HG03460 (cell line): ENCODE measurements around the gene FAP.

Experiments used
- ATAC-seq: cut with Tn5 transposase; IDR thresholded peaks from one replicate; pipeline ENCODE4 v1.9.1; 2021; ENCODE audit not compliant: unreplicated experiment

FAP gene

GRCh38 chr2:162242586-162243280 is 512 bp downstream of the FAP start:
- ATAC-seq = no peak

GRCh38 chr2:162241571-162241970 is 1.7 kb downstream of the FAP start:
- no peak for ATAC-seq

- no peak for ATAC-seq
These were observed 8.4 kb downstream of the FAP start for GRCh38 chr2:162234620-162235462.

GRCh38 chr2:162233197-162233596 is 10.0 kb downstream of the FAP start:
- no peak for ATAC-seq

- ATAC-seq = no peak
These were observed 10.6 kb downstream of the FAP start for GRCh38 chr2:162232671-162233070.

- no peak for ATAC-seq
These were observed 11.2 kb downstream of the FAP start for GRCh38 chr2:162232027-162232426.

- ATAC-seq = no peak
These were observed 12.5 kb downstream of the FAP start for GRCh38 chr2:162230761-162231160.

GRCh38 chr2:162226836-162227235 is 16.4 kb downstream of the FAP start:
- no peak for ATAC-seq

GRCh38 chr2:162221064-162221463 is 22.2 kb downstream of the FAP start:
- peak; percentile 92 for ATAC-seq

GRCh38 chr2:162220368-162220767 is 22.9 kb downstream of the FAP start:
- no peak for ATAC-seq

- ATAC-seq = no peak
These were observed 23.8 kb downstream of the FAP start for GRCh38 chr2:162219426-162219825.

GRCh38 chr2:162217598-162217997 is 25.6 kb downstream of the FAP start:
- no peak for ATAC-seq

GRCh38 chr2:162215162-162215561 is 28.1 kb downstream of the FAP start:
- ATAC-seq = no peak

- ATAC-seq = no peak
These were observed 30.9 kb downstream of the FAP start for GRCh38 chr2:162212366-162212765.

- no peak for ATAC-seq
These were observed 31.5 kb downstream of the FAP start for GRCh38 chr2:162211732-162212131.

GRCh38 chr2:162210385-162210784 is 32.9 kb downstream of the FAP start:
- ATAC-seq = no peak

GRCh38 chr2:162202203-162202602 is 41.0 kb downstream of the FAP start:
- ATAC-seq = no peak

GRCh38 chr2:162200636-162201035 is 42.6 kb downstream of the FAP start:
- no peak for ATAC-seq

- ATAC-seq = no peak
These were observed 43.3 kb downstream of the FAP start for GRCh38 chr2:162199913-162200312.

- no peak for ATAC-seq
These were observed 45.0 kb downstream of the FAP start for GRCh38 chr2:162198239-162198638.

GRCh38 chr2:162197069-162197825 is 46.0 kb downstream of the FAP start:
- no peak for ATAC-seq

- ATAC-seq = no peak
These were observed 46.6 kb downstream of the FAP start for GRCh38 chr2:162196638-162197037.
